ENCODE results near the gene MATCAP1.

GRCh38 chr16:67147437-67148140 is 36.2 kb downstream of the MATCAP1 start:
- TF ChIP-seq CTCF (conservative IDR thresholded peaks at IDR 0.05; ENCODE audit: low read depth, low read length) (no peak), SMC3 (IDR thresholded peaks at IDR 0.05; ENCODE audit: low read depth, low read length) (no peak), USF2 (IDR thresholded peaks at IDR 0.05; ENCODE audit: low read depth, low read length) (no peak), POLR2A (IDR thresholded peaks at IDR 0.05; ENCODE audit: low read depth, low read length) (no peak), RCOR1 (IDR thresholded peaks at IDR 0.05; ENCODE audit: insufficient replicate concordance, low read length) (no peak), RAD21 (IDR thresholded peaks at IDR 0.05; ENCODE audit: low read length) (no peak), RFX5 (IDR thresholded peaks at IDR 0.05; ENCODE audit: low read depth, low read length) (no peak), CEBPB (IDR thresholded peaks at IDR 0.05; ENCODE audit: low read depth, low read length) (0 out of 2 replicates have a peak, but pooled peaks have one; percentile 24), MXI1 (IDR thresholded peaks at IDR 0.05; ENCODE audit: borderline replicate concordance, low read depth, low read length) (no peak), CHD1 (IDR thresholded peaks at IDR 0.05; ENCODE audit: low read depth, low read length) (no peak), BHLHE40 (IDR thresholded peaks at IDR 0.05; ENCODE audit: low read depth, low read length) (no peak), MAFK (IDR thresholded peaks at IDR 0.05; ENCODE audit: low read depth, low read length) (no peak)

Measured in IMR-90 (cell line).